Vagina (tissue), 2 donors: ENCODE results near the gene UACA.

ENCODE experiments used
- CTCF ChIP-seq, 3 experiments: fragments of 450-650 bp in 2 of 3; fragments of 200-600 bp in 1 of 3; sonication (generic) in 1 of 3; IDR thresholded peaks; one replicate each; pipeline ENCODE4 v1.5.1; 2017 to 2019; ENCODE audit warnings: antibody characterized with exemption in 3 of 3, mild to moderate bottlenecking in 2 of 3, moderate library complexity in 2 of 3
- POLR2A ChIP-seq, 2 donors: fragments of 450-650 bp; IDR thresholded peaks; one replicate each; pipeline ENCODE4 v1.6.1; 2017; ENCODE audit warnings: antibody characterized with exemption in 2 of 2, mild to moderate bottlenecking in 2 of 2, moderate library complexity in 2 of 2
- POLR2AphosphoS5 ChIP-seq, 2 donors: sonication (generic); formaldehyde crosslinking; IDR thresholded peaks; one replicate each; pipeline ENCODE4 v1.9.0; 2017; ENCODE audit warnings: antibody characterized with exemption in 2 of 2, mild to moderate bottlenecking in 2 of 2, low read depth in 1 of 2; ENCODE audit not compliant: insufficient read depth in 1 of 2

- TF ChIP-seq CTCF (IDR thresholded peaks at IDR 0.05) (no peak), POLR2AphosphoS5 (IDR thresholded peaks at IDR 0.05; ENCODE audit: insufficient read depth in 1 of 2, low read depth in 1 of 2) (no peak), POLR2A (IDR thresholded peaks at IDR 0.05) (no peak)
Observed at GRCh38 chr15:70632079-70632478, 131.3 kb downstream of the UACA start.
